ENCODE data around the gene AFMID. TPM values are rescaled to one million over a fixed set of nuclear protein-coding genes. Genes with fewer than 3 reads are reported as not detected.

Gene AFMID
- total RNA-seq, 2 donors from 2014 or later = 1.5 to 2.9 TPM

Other genes starting within 250 kb of the AFMID start
- gene TNRC6C, start 228.7 kb upstream of the AFMID start, total RNA-seq = 10 to 100 TPM; 64.4 to 64.5 TPM
- gene TMC6, start 58.6 kb upstream of the AFMID start, total RNA-seq = 100 to 1,000 TPM; 609 to 822 TPM
- 100 to 1,000 TPM; 352 to 481 TPM for gene TMC8, start 56.6 kb upstream of the AFMID start, total RNA-seq
- gene C17orf99, start 41.0 kb upstream of the AFMID start, total RNA-seq = not detected
- 10 to 100 TPM; 49.5 to 68.1 TPM for gene SYNGR2, start 18.8 kb upstream of the AFMID start, total RNA-seq
- 1 to 10 TPM in 1 of 2 donors, under 1 TPM in 1; 0.42 to 1.2 TPM for gene TK1, start 310 bp upstream of the AFMID start, total RNA-seq
- under 1 TPM; 0.40 to 0.44 TPM for gene BIRC5, start 26.9 kb downstream of the AFMID start, total RNA-seq
- gene TMEM235, start 44.3 kb downstream of the AFMID start, total RNA-seq = not detected
- 100 to 1,000 TPM; 119 to 197 TPM for gene SOCS3, start 172.7 kb downstream of the AFMID start, total RNA-seq
- gene PGS1, start 191.3 kb downstream of the AFMID start, total RNA-seq = 10 to 100 TPM; 47.5 to 54.9 TPM

All from T-helper 17 cell (primary cell).